Activated CD4-positive, alpha-beta T cell treated with anti-CD3 and anti-CD28 coated beads, Interleukin-2, amount 10 ng/mL, durations not matched to agents 7 days and 5 days (primary cell): ENCODE data around the gene SRRM3. TPM values are rescaled to one million over a fixed set of nuclear protein-coding genes. Genes with fewer than 3 reads are reported as not detected.
"Not testable (repeated sequence)": the region's sequence is repeated elsewhere in the genome, so short reads cannot be mapped to it uniquely, and the experiment has no call there.

ENCODE experiments used
- CTCF ChIA-PET: fragments of 350-600 bp; sonication (Branson Sonifier 250); formaldehyde crosslinking; loops from one replicate; lab custom pipeline; 2021; ENCODE audit warnings: antibody characterized with exemption; lab: Charles Lee
- POLR2A ChIA-PET: fragments of 350-600 bp; sonication (Branson Sonifier 250); formaldehyde crosslinking; loops from one replicate; lab custom pipeline; 2021; ENCODE audit warnings: antibody characterized with exemption; lab: Charles Lee
- DNase-seq: peaks from one replicate; pipeline ENCODE4 v3.0.0-alpha.2; 2020
- H3K27ac Mint-ChIP-seq: one replicate; pipeline ENCODE4 v1.8.0; 2021; ENCODE audit warnings: mild to moderate bottlenecking, moderate library complexity, mixed read lengths
- H3K27me3 Mint-ChIP-seq: one replicate; pipeline ENCODE4 v1.8.0; 2021; ENCODE audit warnings: mixed read lengths
- H3K36me3 Mint-ChIP-seq: one replicate; pipeline ENCODE4 v1.8.0; 2021; ENCODE audit warnings: low read depth, mixed read lengths
- H3K4me1 Mint-ChIP-seq: one replicate; pipeline ENCODE4 v1.8.0; 2021; ENCODE audit warnings: mixed read lengths
- H3K4me3 Mint-ChIP-seq: one replicate; pipeline ENCODE4 v1.8.0; 2021; ENCODE audit warnings: mild to moderate bottlenecking, moderate library complexity, mixed read lengths
- H3K9me3 Mint-ChIP-seq: one replicate; pipeline ENCODE4 v1.8.0; 2021; ENCODE audit warnings: mixed read lengths
- total RNA-seq, 2 experiments: library from RNA; stranded (reverse); gene quantifications; one replicate each; pipeline ENCODE4 v1.2.3, GENCODE V29; 2021

The SRRM3 gene
- total RNA-seq, 2 experiments from 2014 or later = not detected

DNA sequence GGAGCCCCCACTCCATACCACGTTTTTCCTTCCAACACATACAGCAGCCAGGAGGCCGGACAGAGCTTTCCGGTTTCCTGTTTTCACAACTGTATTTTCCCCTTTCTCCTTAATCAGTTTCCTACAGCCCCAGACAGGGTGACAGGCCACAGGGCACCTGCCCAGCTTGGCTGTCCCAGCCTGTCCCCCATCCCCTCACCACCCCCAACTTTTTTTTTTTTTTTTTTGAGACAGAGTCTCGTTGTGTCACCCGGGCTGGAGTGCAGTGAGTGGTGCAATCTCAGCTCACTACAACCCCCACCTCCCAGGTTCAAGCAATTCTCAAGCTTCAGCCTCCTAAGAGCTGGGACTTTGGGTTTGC lies 90.5 kb downstream of the SRRM3 start:
- H3K27me3 Mint-ChIP-seq = peaks cover 4% of the 10 kb centered on the region
- no peak for DNase-seq
- H3K36me3 Mint-ChIP-seq = no peaks in the 10 kb centered on the region
- CTCF ChIA-PET = interaction anchor here (0.6 to 4.4 kb wide), 11 partner anchors 8 to 1402 kb away, joined by 3 to 29 read pairs (median 5); partner anchors contain the start of gene HSPB1
- POLR2A ChIA-PET = no interaction called here
- H3K9me3 Mint-ChIP-seq = no peaks in the 10 kb centered on the region
- H3K4me3 Mint-ChIP-seq = no peak overlapping the region
- H3K27ac Mint-ChIP-seq = no peak overlapping the region
- peaks cover 11% of the 10 kb centered on the region for H3K4me1 Mint-ChIP-seq

DNA sequence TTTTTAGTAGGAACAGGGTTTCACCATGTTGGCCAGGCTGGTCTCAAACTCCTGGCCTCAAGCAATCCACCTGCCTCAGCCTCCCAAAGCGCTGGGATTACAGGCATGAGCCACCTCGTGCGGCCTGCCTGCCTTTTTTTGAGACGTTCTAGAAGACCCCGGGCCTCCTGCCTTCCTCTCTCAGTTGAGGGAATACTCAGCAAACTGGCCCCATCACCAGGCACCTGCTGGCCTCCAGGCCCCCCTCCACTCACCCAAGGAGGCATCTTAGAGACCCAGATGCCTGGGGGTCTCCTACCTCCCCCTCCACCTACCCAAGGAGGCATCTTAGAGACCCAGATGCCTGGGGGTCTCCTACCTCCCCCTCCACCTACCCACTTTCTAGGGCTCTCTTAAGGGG lies 91.2 kb downstream of the SRRM3 start:
- DNase-seq, H3K36me3 Mint-ChIP-seq, H3K27ac Mint-ChIP-seq, H3K9me3 Mint-ChIP-seq, POLR2A ChIA-PET, H3K27me3 Mint-ChIP-seq, H3K4me3 Mint-ChIP-seq: not testable (repeated sequence)
- CTCF ChIA-PET = interaction anchor here (0.6 to 4.4 kb wide), 6 partner anchors 8 to 26 kb away, joined by 3 to 29 read pairs (median 11); partner anchors contain the start of gene HSPB1
- H3K4me1 Mint-ChIP-seq = peaks cover 11% of the 10 kb centered on the region

DNA sequence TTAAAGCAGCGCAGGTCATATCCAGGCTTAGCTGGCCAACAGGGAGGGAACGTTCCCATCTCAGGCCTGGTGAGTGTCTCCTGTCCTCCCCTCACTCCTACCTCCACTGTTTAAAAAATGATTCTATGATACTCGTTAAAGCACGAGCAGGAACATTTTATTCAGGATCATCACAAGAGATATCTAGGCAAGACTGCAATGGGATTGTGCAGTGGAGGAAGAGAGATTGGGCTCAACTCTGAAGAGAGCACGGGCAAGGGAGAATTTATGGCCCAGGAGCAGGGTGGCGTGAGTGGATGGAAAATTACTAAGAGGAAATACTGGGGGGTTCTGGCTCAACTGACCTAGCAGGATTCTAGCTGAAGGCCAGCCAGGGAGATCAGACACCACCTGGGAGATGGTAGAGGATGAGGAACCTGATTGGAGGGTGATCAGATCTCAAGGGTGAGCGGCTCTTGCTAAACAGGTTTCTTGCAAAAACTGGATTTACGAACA lies 91.8 kb downstream of the SRRM3 start:
- Mint-ChIP-seq H3K27me3 (peaks cover 4% of the 10 kb centered on the region), H3K4me1 (peaks cover 11% of the 10 kb centered on the region), H3K36me3 (no peaks in the 10 kb centered on the region), H3K4me3 (no peak overlapping the region), H3K9me3 (no peaks in the 10 kb centered on the region), H3K27ac (no peak overlapping the region)
- POLR2A ChIA-PET = no interaction called here
- CTCF ChIA-PET = no interaction called here
- no peak for DNase-seq

GRCh38 chr7:76294344-76295024 lies 92.8 kb downstream of the SRRM3 start:
- H3K4me3 Mint-ChIP-seq = no peak overlapping the region
- no peak for DNase-seq
- H3K36me3 Mint-ChIP-seq = no peaks in the 10 kb centered on the region
- ChIA-PET CTCF (interaction anchor here (0.7 kb wide), 1 partner anchor 116 kb away, joined by 3 read pairs; no protein-coding TSS in a partner anchor), POLR2A (no interaction called here)
- H3K4me1 Mint-ChIP-seq = peaks cover 11% of the 10 kb centered on the region
- H3K27ac Mint-ChIP-seq = no peak overlapping the region
- peaks cover 4% of the 10 kb centered on the region for H3K27me3 Mint-ChIP-seq
- no peaks in the 10 kb centered on the region for H3K9me3 Mint-ChIP-seq

DNA sequence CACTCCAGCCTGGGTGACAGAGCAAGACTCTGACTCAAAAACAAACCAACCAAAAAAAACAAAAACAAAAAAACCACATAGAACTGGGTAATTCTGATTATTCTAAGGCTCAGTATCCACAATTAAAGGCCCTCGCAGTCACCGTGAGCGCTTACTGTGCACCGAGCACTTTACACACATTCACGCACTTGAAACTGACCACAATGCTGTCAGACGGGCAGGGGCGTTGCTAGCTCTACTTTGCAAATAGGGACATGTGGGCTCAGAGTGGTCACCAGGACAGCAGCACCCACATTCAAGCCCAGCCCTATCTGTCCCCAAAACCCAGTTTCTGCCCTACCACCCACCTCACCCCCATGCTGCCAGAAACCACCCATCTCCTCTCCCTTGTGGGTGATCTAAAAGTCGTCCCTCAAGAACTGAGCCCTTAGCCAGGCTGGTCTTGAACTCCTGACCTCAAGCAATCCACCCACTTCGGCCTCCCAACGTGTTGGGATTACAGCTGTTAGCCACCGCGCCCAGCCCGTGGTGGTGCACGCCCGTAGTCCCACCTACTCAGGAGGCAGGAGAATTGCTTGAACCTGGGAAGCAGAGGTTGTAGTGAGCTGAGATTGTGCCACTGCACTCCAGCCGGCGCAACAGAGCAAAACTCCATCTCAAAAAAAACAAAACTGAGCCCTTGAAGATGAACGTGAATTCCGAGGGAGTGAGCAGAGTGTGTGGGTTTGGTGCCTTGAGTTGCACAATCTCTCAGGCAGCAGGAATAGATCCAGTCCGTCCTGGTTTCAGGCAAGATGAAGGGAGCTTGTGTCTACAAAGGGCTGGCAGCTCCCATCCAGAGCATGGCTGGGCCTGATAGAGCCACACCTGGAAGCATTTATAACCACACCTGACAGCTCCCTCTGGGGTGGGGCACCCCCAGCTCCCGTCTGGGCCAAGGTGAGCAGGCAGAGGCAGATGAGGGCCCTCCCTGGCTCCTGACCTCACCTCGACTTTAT lies 95.3 kb downstream of the SRRM3 start:
- no peak for DNase-seq
- Mint-ChIP-seq H3K36me3 (no peaks in the 10 kb centered on the region), H3K4me1 (peaks cover under 1% of the 10 kb centered on the region), H3K9me3 (no peaks in the 10 kb centered on the region), H3K4me3 (no peak overlapping the region), H3K27me3 (peaks cover 16% of the 10 kb centered on the region), H3K27ac (no peak overlapping the region)
- ChIA-PET CTCF (interaction anchor here (0.6 to 1.6 kb wide), 6 partner anchors 10 to 135 kb away, joined by 3 to 7 read pairs (median 4); no protein-coding TSS in a partner anchor), POLR2A (no interaction called here)

GRCh38 chr7:76300166-76300731 lies 98.6 kb downstream of the SRRM3 start:
- Mint-ChIP-seq H3K4me3 (no peak overlapping the region), H3K4me1 (peaks cover 19% of the 10 kb centered on the region), H3K27ac (no peak overlapping the region), H3K9me3 (no peaks in the 10 kb centered on the region), H3K27me3 (peaks cover 17% of the 10 kb centered on the region), H3K36me3 (peaks cover 2% of the 10 kb centered on the region)
- ChIA-PET CTCF (interaction anchor here (0.6 to 0.8 kb wide), 2 partner anchors 8 to 11 kb away, joined by 3 to 4 read pairs; no protein-coding TSS in a partner anchor), POLR2A (no interaction called here)
- no peak for DNase-seq

DNA sequence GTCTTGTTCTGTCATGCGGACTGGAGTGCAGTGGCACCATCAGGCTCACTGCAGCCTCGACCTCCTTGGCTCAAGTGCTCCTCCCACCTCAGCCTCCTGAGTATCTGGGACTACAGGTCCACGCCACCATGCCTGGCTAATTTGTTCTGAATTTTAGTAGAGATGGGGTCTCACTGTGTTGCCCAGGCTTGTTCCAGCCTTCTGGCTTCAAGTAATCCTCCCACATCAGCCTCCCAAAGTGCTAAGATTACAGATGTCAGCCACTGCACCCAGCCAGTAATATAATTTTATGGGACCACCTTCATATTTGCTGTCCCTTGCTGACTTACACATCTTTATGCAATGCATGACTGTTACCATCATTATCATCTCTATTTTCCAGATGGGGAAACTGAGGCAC lies 99.3 kb downstream of the SRRM3 start:
- Mint-ChIP-seq H3K36me3 (peaks cover 2% of the 10 kb centered on the region), H3K9me3 (no peaks in the 10 kb centered on the region), H3K27me3 (peaks cover 17% of the 10 kb centered on the region), H3K27ac (no peak overlapping the region), H3K4me1 (peaks cover 19% of the 10 kb centered on the region), H3K4me3 (no peak overlapping the region)
- DNase-seq = no peak
- ChIA-PET CTCF (interaction anchor here (0.6 kb wide), 1 partner anchor 9 kb away, joined by 3 read pairs; no protein-coding TSS in a partner anchor), POLR2A (no interaction called here)

DNA sequence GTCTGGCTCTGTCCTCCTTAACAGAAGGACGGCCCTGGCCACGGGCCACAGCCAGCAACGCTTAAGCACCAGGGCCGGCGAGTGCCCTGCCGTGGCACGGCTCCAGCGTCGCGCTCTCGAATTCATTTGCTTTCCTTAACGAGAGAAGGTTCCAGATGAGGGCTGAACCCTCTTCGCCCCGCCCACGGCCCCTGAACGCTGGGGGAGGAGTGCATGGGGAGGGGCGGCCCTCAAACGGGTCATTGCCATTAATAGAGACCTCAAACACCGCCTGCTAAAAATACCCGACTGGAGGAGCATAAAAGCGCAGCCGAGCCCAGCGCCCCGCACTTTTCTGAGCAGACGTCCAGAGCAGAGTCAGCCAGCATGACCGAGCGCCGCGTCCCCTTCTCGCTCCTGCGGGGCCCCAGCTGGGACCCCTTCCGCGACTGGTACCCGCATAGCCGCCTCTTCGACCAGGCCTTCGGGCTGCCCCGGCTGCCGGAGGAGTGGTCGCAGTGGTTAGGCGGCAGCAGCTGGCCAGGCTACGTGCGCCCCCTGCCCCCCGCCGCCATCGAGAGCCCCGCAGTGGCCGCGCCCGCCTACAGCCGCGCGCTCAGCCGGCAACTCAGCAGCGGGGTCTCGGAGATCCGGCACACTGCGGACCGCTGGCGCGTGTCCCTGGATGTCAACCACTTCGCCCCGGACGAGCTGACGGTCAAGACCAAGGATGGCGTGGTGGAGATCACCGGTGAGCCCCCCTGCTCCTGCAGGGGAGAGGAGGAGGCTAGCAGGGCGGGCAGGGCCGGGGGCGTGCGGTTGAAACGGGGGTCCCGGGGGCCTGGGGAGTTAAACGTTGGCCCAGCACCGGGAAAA lies 100.9 kb downstream of the SRRM3 start, which contains the start of gene HSPB1:
Gene HSPB1 (plus strand): TSS at position 327 of the 855 bp plus-strand sequence. CDS start 40 bp downstream, at position 367.
- peak; percentile 44 for DNase-seq
- Mint-ChIP-seq H3K36me3 (peaks cover 2% of the 10 kb centered on the region), H3K27me3 (peaks cover 17% of the 10 kb centered on the region), H3K9me3 (no peaks in the 10 kb centered on the region), H3K27ac (peak within 1 kb of the TSS; percentile 85), H3K4me3 (peak within 1 kb of the TSS; percentile 84), H3K4me1 (peaks cover 19% of the 10 kb centered on the region)
- ChIA-PET POLR2A (interaction anchor here (0.6 kb wide), 1 partner anchor 16 kb away, joined by 3 read pairs; no protein-coding TSS in a partner anchor), CTCF (interaction anchor here (1.1 to 6.1 kb wide), 4 partner anchors 11 to 124 kb away, joined by 5 to 53 read pairs (median 12); no protein-coding TSS in a partner anchor)

DNA sequence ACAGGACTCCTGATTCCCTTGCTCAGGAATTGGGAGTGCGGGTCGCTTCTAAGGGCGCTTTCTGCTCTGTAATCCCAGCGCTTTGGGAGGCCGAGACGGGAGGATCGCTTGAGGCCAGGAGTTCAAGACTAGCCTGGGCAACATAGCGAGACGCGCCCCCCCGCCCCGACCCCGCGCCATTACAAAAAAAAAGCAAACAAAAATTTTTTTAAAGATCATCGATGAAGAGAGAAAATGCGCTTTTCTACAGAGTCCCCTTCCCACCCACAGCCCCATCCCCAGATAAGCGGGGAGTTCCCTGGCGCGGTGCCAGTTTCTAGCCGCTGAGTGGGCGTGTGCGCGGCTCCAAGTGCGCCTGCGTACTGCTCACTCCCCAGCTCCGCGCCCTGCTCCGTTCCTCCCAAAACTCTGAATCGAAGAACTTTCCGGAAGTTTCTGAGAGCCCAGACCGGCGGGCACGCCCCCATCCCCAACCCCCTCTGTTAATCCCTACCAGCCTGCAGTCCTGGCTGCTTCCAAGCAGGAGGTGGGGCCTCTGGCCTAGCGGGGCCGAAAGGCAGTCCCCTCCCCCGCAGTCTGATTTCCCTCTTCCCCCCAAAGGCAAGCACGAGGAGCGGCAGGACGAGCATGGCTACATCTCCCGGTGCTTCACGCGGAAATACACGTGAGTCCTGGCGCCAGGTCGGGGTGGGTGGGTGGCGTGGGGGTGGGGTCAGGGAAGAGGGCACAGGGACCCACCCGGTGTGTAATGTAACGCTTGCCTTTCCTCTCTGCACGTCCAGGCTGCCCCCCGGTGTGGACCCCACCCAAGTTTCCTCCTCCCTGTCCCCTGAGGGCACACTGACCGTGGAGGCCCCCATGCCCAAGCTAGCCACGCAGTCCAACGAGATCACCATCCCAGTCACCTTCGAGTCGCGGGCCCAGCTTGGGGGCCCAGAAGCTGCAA lies 101.8 kb downstream of the SRRM3 start:
- Mint-ChIP-seq H3K27ac (peak overlapping the region; percentile 85), H3K4me1 (peaks cover 19% of the 10 kb centered on the region), H3K9me3 (no peaks in the 10 kb centered on the region), H3K4me3 (peak overlapping the region; percentile 84), H3K27me3 (peaks cover 17% of the 10 kb centered on the region), H3K36me3 (peaks cover 2% of the 10 kb centered on the region)
- DNase-seq = peak; percentile 69
- POLR2A ChIA-PET = no interaction called here
- CTCF ChIA-PET = interaction anchor here (1.1 to 6.1 kb wide), 3 partner anchors 10 to 14 kb away, joined by 6 to 53 read pairs (median 17); no protein-coding TSS in a partner anchor

DNA sequence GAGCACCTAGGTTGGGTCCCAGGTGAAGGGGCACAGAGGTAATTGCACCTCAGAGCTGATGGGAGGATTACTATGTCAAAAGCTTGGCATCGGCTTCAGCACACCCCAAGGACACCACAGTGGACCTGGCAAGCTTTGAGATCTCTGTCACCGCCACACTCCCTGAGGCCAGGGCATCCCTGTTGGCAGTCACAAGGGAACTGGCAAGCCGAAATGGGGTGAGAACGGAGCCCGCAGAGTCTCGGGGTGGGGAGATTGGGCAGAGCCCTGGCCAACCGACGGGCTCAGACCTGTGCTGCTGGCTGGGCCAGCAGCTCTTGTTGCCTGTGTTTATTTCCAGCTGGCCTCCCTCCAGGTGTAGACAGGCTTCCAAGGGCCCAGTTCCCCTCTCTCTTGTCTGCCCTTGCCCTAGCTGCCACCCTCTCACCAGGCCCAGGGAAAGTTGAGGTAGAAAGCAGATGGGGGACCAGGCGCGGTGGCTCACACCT lies 103.2 kb downstream of the SRRM3 start:
- Mint-ChIP-seq H3K4me1 (peaks cover 19% of the 10 kb centered on the region), H3K4me3 (peak overlapping the region; percentile 84), H3K9me3 (no peaks in the 10 kb centered on the region), H3K27ac (no peak overlapping the region), H3K27me3 (peaks cover 18% of the 10 kb centered on the region), H3K36me3 (peaks cover 2% of the 10 kb centered on the region)
- ChIA-PET POLR2A (no interaction called here), CTCF (interaction anchor here (0.5 to 6.1 kb wide), 6 partner anchors 8 to 154 kb away, joined by 3 to 53 read pairs (median 4); no protein-coding TSS in a partner anchor)
- DNase-seq = no peak
